Measurements from ENCODE around the gene GBE1. TPM values are rescaled to one million over a fixed set of nuclear protein-coding genes. Genes with fewer than 3 reads are reported as not detected.

Gene GBE1
- polyA plus RNA-seq, 1 donor (not counting 4 experiments of a cell fraction or from before 2014, with no cell fraction given), result 30.2 TPM

- no peaks in the 10 kb centered on the region for H3K4me1 ChIP-seq (ENCODE audit: control insufficient read depth, extremely low read depth, insufficient read depth, low read length)
- no peak overlapping the region for H2AFZ ChIP-seq (ENCODE audit: control insufficient read depth, low read length)
- H3K9me1 ChIP-seq (ENCODE audit: control insufficient read depth, extremely low read depth, insufficient read depth, low read length), result no peaks in the 10 kb centered on the region
- no peak overlapping the region for H3K9ac ChIP-seq (ENCODE audit: control insufficient read depth, extremely low read depth, insufficient read depth, low read length)
- dilution Hi-C loops (cut with MboI; ENCODE audit: extremely low pct_ligation_motif_present, low sequenced_read_pairs), result no loop called here
- H3K27ac ChIP-seq (ENCODE audit: control insufficient read depth, insufficient read depth, low read length), result no peak overlapping the region
- H3K27me3 ChIP-seq (ENCODE audit: control insufficient read depth, extremely low read depth, insufficient read depth, low read length), result no peaks in the 10 kb centered on the region
- FAIRE-seq (no peak), DNase-seq (ENCODE audit: low read depth, low spot score) (no peak)
- no peak overlapping the region for H3K4me3 ChIP-seq (ENCODE audit: control insufficient read depth in 2 of 3, extremely low read depth in 1 of 3, insufficient read depth in 2 of 3, low read depth in 1 of 3, low read length in 3 of 3)
- no peaks in the 10 kb centered on the region for H3K79me2 ChIP-seq (ENCODE audit: control insufficient read depth, insufficient read depth, low read length)
- H3K9me3 ChIP-seq (ENCODE audit: control insufficient read depth, low read depth, low read length), result no peaks in the 10 kb centered on the region
- H3K36me3 ChIP-seq (ENCODE audit: control insufficient read depth in 2 of 2, extremely low read depth in 1 of 2, insufficient read depth in 2 of 2, low read length in 2 of 2), result no peaks in the 10 kb centered on the region
- no peak for TF ChIP-seq EZH2 (IDR thresholded peaks at IDR 0.05; ENCODE audit: low read length)
- TF ChIP-seq CTCF (optimal IDR thresholded peaks at IDR 0.05 in 1 of 3, IDR thresholded peaks at IDR 0.05 in 1 of 3, conservative IDR thresholded peaks at IDR 0.05 in 1 of 3; ENCODE audit: extremely low read depth in 1 of 3, insufficient read depth in 2 of 3, low read length in 3 of 3), result no peak
- H4K20me1 ChIP-seq (ENCODE audit: control insufficient read depth, extremely low read depth, insufficient read depth, low read length), result no peaks in the 10 kb centered on the region
- no peak overlapping the region for H3K4me2 ChIP-seq (ENCODE audit: control insufficient read depth, extremely low read depth, insufficient read depth, low read depth, low read length)
These were observed 38.0 kb upstream of the GBE1 start for GRCh38 chr3:81799403-81799802.

GRCh38 chr3:81793410-81793809 lies 32.0 kb upstream of the GBE1 start:
- TF ChIP-seq CTCF (optimal IDR thresholded peaks at IDR 0.05 in 1 of 3, IDR thresholded peaks at IDR 0.05 in 1 of 3, conservative IDR thresholded peaks at IDR 0.05 in 1 of 3; ENCODE audit: extremely low read depth in 1 of 3, insufficient read depth in 2 of 3, low read length in 3 of 3) (no peak), EZH2 (IDR thresholded peaks at IDR 0.05; ENCODE audit: low read length) (no peak)
- no peaks in the 10 kb centered on the region for H3K79me2 ChIP-seq (ENCODE audit: control insufficient read depth, insufficient read depth, low read length)
- dilution Hi-C loops (cut with MboI; ENCODE audit: extremely low pct_ligation_motif_present, low sequenced_read_pairs), result no loop called here
- DNase-seq (ENCODE audit: low read depth, low spot score), result no peak
- H3K4me3 ChIP-seq (ENCODE audit: control insufficient read depth in 2 of 3, extremely low read depth in 1 of 3, insufficient read depth in 2 of 3, low read depth in 1 of 3, low read length in 3 of 3), result no peak overlapping the region
- no peaks in the 10 kb centered on the region for H3K27me3 ChIP-seq (ENCODE audit: control insufficient read depth, extremely low read depth, insufficient read depth, low read length)
- H3K9me1 ChIP-seq (ENCODE audit: control insufficient read depth, extremely low read depth, insufficient read depth, low read length), result no peaks in the 10 kb centered on the region
- no peaks in the 10 kb centered on the region for H4K20me1 ChIP-seq (ENCODE audit: control insufficient read depth, extremely low read depth, insufficient read depth, low read length)
- no peaks in the 10 kb centered on the region for H3K4me1 ChIP-seq (ENCODE audit: control insufficient read depth, extremely low read depth, insufficient read depth, low read length)
- H3K36me3 ChIP-seq (ENCODE audit: control insufficient read depth in 2 of 2, extremely low read depth in 1 of 2, insufficient read depth in 2 of 2, low read length in 2 of 2), result no peaks in the 10 kb centered on the region
- FAIRE-seq, result no peak
- H3K9ac ChIP-seq (ENCODE audit: control insufficient read depth, extremely low read depth, insufficient read depth, low read length), result no peak overlapping the region
- H2AFZ ChIP-seq (ENCODE audit: control insufficient read depth, low read length), result no peak overlapping the region
- H3K9me3 ChIP-seq (ENCODE audit: control insufficient read depth, low read depth, low read length), result no peaks in the 10 kb centered on the region
- no peak overlapping the region for H3K4me2 ChIP-seq (ENCODE audit: control insufficient read depth, extremely low read depth, insufficient read depth, low read depth, low read length)
- H3K27ac ChIP-seq (ENCODE audit: control insufficient read depth, insufficient read depth, low read length), result no peak overlapping the region

Measured in keratinocyte (primary cell).